Measurements from ENCODE around the gene TYW1. TPM values are rescaled to one million over a fixed set of nuclear protein-coding genes. Genes with fewer than 3 reads are reported as not detected.
A peak's percentile ranks its signal among the peaks of the same experiment; 100 is the strongest.
"Not testable (repeated sequence)": the region's sequence is repeated elsewhere in the genome, so short reads cannot be mapped to it uniquely, and the experiment has no call there.

TYW1 gene
- 10 to 100 TPM; 14.1 to 16.5 TPM for total RNA-seq
- 10 to 100 TPM; 21.7 to 25.8 (median 24.0) TPM for polyA plus RNA-seq (ENCODE audit: insufficient read length in 6 of 6)
- long read RNA-seq, donor 1, partial matches to known transcripts = 7 of 11 reads
- long read RNA-seq, donor 1, other reads (novel, unspliced or antisense) = 0 of 11 reads
- long read RNA-seq, donor 2, partial matches to known transcripts = 0 of 5 reads
- long read RNA-seq, donor 2, other reads (novel, unspliced or antisense) = 0 of 5 reads
- long read RNA-seq, donor 3, partial matches to known transcripts = 0 of 2 reads
- long read RNA-seq, donor 3, other reads (novel, unspliced or antisense) = 0 of 2 reads
- long read RNA-seq, donor 4, partial matches to known transcripts = 8 of 14 reads
- long read RNA-seq, donor 4, other reads (novel, unspliced or antisense) = 5 of 14 reads
- long read RNA-seq, donor 5, partial matches to known transcripts = 145 of 152 reads
- long read RNA-seq, donor 5, other reads (novel, unspliced or antisense) = 5 of 152 reads
- long read RNA-seq, donor 6, partial matches to known transcripts = 0 of 3 reads
- long read RNA-seq, donor 6, other reads (novel, unspliced or antisense) = 0 of 3 reads
- long read RNA-seq, donor 7, partial matches to known transcripts = 0 of 2 reads
- long read RNA-seq, donor 7, other reads (novel, unspliced or antisense) = 0 of 2 reads
- long read RNA-seq, donor 8, partial matches to known transcripts = 12 of 13 reads
- long read RNA-seq, donor 8, other reads (novel, unspliced or antisense) = 0 of 13 reads
- long read RNA-seq, donor 9 = 0 reads
- long read RNA-seq, donor 10, partial matches to known transcripts = 4 of 4 reads
- long read RNA-seq, donor 10, other reads (novel, unspliced or antisense) = 0 of 4 reads
- long read RNA-seq, donor 11, partial matches to known transcripts = 216 of 314 reads
- long read RNA-seq, donor 11, other reads (novel, unspliced or antisense) = 96 of 314 reads
- long read RNA-seq, donor 12, partial matches to known transcripts = 0 of 2 reads
- long read RNA-seq, donor 12, other reads (novel, unspliced or antisense) = 0 of 2 reads

- Histone ChIP-seq H3K4me3 (peak within 1 kb of the TSS; percentile 74 to 89), H3K4me1 (peaks cover 0 to 29% of the 10 kb centered on the region in 2 donors), H3K27ac (peak within 1 kb of the TSS; percentile 79 to 99), H3K36me3 (peaks cover 0 to 37% of the 10 kb centered on the region in 2 donors)
- peak; percentile 91 for ATAC-seq
- peak; percentile 97 to 99 (median 98) for DNase-seq
- H3K9me3 ChIP-seq; intact Hi-C loops (cut with DNase I); H3K27me3 ChIP-seq: not testable (repeated sequence)
Observed at GRCh38 chr7:66996444-66997191, at the start of gene TYW1. Gene TYW1 (plus strand): TSS chr7:66996833. CDS start chr7:66996979, 146 bp downstream.

- DNase-seq (no peak), ATAC-seq (no peak)
- Histone ChIP-seq H3K9me3 (no peaks in the 10 kb centered on the region), H3K4me3 (no peak overlapping the region), H3K4me1 (peaks cover 0 to 7% of the 10 kb centered on the region in 2 donors), H3K27ac (no peak overlapping the region), H3K36me3 (peaks cover 0 to 100% of the 10 kb centered on the region in 2 donors), H3K27me3 (no peaks in the 10 kb centered on the region)
- TF ChIP-seq CTCF (IDR thresholded peaks at IDR 0.05) = no peak
- intact Hi-C loops (cut with DNase I) = no loop called here
Observed at GRCh38 chr7:66948480-66949109, 48.0 kb upstream of the TYW1 start.

GRCh38 chr7:66950311-66950710, 46.3 kb upstream of the TYW1 start:
- ATAC-seq = no peak
- H3K27ac ChIP-seq = no peak overlapping the region
- H3K36me3 ChIP-seq = peaks cover 0 to 100% of the 10 kb centered on the region in 2 donors
- H3K27me3 ChIP-seq = no peaks in the 10 kb centered on the region
- no peak for DNase-seq
- no peak overlapping the region for H3K4me3 ChIP-seq
- peaks cover 0 to 7% of the 10 kb centered on the region in 2 donors for H3K4me1 ChIP-seq
- TF ChIP-seq CTCF (IDR thresholded peaks at IDR 0.05) = no peak
- no peaks in the 10 kb centered on the region for H3K9me3 ChIP-seq
- intact Hi-C loops (cut with DNase I) = no loop called here

GRCh38 chr7:66950763-66951162, 45.9 kb upstream of the TYW1 start:
- H3K4me3 ChIP-seq = no peak overlapping the region
- ATAC-seq = no peak
- no peak overlapping the region for H3K27ac ChIP-seq
- H3K9me3 ChIP-seq = no peaks in the 10 kb centered on the region
- no peaks in the 10 kb centered on the region for H3K27me3 ChIP-seq
- peaks cover 0 to 7% of the 10 kb centered on the region in 2 donors for H3K4me1 ChIP-seq
- TF ChIP-seq CTCF (IDR thresholded peaks at IDR 0.05) = no peak
- intact Hi-C loops (cut with DNase I) = no loop called here
- peaks cover 0 to 100% of the 10 kb centered on the region in 2 donors for H3K36me3 ChIP-seq
- DNase-seq = no peak
